Stimulated activated CD8-positive, alpha-beta memory T cell treated with anti-CD3 and anti-CD28 coated beads, Interleukin-12 subunit alpha, Interleukin-12 subunit beta, amount 100 ng/mL, for 24 hours (primary cell): ENCODE data around the gene SPEG.
"Not testable (repeated sequence)": the region's sequence is repeated elsewhere in the genome, so short reads cannot be mapped to it uniquely, and the experiment has no call there.

Experiments used
- DNase-seq: peaks from one replicate; pipeline ENCODE4 v3.0.0-alpha.2; 2020; ENCODE audit errors: extremely low read depth

Gene SPEG

GRCh38 chr2:219404954-219405353, 29.7 kb upstream of the SPEG start:
- DNase-seq: no peak

- no peak for DNase-seq
Observed at GRCh38 chr2:219405451-219405850, 29.2 kb upstream of the SPEG start.

GRCh38 chr2:219405958-219406860, 28.4 kb upstream of the SPEG start:
- no peak for DNase-seq

- no peak for DNase-seq
Observed at GRCh38 chr2:219406861-219407230, 27.8 kb upstream of the SPEG start.

GRCh38 chr2:219407343-219407742, 27.3 kb upstream of the SPEG start:
- DNase-seq: not testable (repeated sequence)

- no peak for DNase-seq
Observed at GRCh38 chr2:219408204-219408603, 26.4 kb upstream of the SPEG start.

GRCh38 chr2:219408631-219409030, 26.0 kb upstream of the SPEG start:
- no peak for DNase-seq

GRCh38 chr2:219409619-219410018, 25.0 kb upstream of the SPEG start:
- DNase-seq: no peak

- DNase-seq: no peak
Observed at GRCh38 chr2:219410390-219410789, 24.3 kb upstream of the SPEG start.

GRCh38 chr2:219414857-219415256, 19.8 kb upstream of the SPEG start:
- DNase-seq: no peak

GRCh38 chr2:219415580-219416234, 18.9 kb upstream of the SPEG start:
- DNase-seq: no peak

- no peak for DNase-seq
Observed at GRCh38 chr2:219416235-219416602, 18.4 kb upstream of the SPEG start.

- no peak for DNase-seq
Observed at GRCh38 chr2:219416938-219417337, 17.7 kb upstream of the SPEG start.

- DNase-seq: no peak
Observed at GRCh38 chr2:219417374-219417773, 17.3 kb upstream of the SPEG start.

GRCh38 chr2:219418155-219419011, 16.3 kb upstream of the SPEG start, which contains the start of gene DES:
Gene DES (plus strand): TSS chr2:219418377. CDS start chr2:219418463, 86 bp downstream.
- no peak for DNase-seq

- DNase-seq: no peak
Observed at GRCh38 chr2:219419012-219419324, 15.7 kb upstream of the SPEG start.

- no peak for DNase-seq
Observed at GRCh38 chr2:219419331-219420197, 15.1 kb upstream of the SPEG start.

GRCh38 chr2:219420687-219421086, 14.0 kb upstream of the SPEG start:
- DNase-seq: no peak

GRCh38 chr2:219421323-219421722, 13.3 kb upstream of the SPEG start:
- no peak for DNase-seq

- DNase-seq: no peak
Observed at GRCh38 chr2:219422952-219423534, 11.6 kb upstream of the SPEG start.
